Fibroblast of villous mesenchyme (primary cell): ENCODE data around the gene THOC1. TPM values are rescaled to one million over a fixed set of nuclear protein-coding genes. Genes with fewer than 3 reads are reported as not detected.
A peak's percentile ranks its signal among the peaks of the same experiment; 100 is the strongest.

Experiments
- DNase-seq: peaks from one replicate; pipeline ENCODE4 v3.0.0-alpha.2; 2010; ENCODE audit warnings: low read depth
- H3K4me3 ChIP-seq: 2 replicates; pipeline ENCODE4 v1.5.1; 2011; ENCODE audit warnings: low read depth, mild to moderate bottlenecking, low read length
- CTCF ChIP-seq: IDR thresholded peaks from 2 replicates; pipeline ENCODE4 v1.5.1; 2012; ENCODE audit warnings: low read depth, mild to moderate bottlenecking, low read length; ENCODE audit not compliant: insufficient read depth
- total RNA-seq: library from RNA; depleted of rRNA; stranded (reverse); fragments of >200 nt; gene quantifications from 2 replicates; pipeline ENCODE4 v1.2.3, GENCODE V29; 2012

THOC1 gene
- total RNA-seq, 1 donor = 42.7 TPM

- H3K4me3 ChIP-seq = no peak overlapping the region
- no peak for TF ChIP-seq CTCF
- no peak for DNase-seq
These were observed 76.1 kb downstream of the THOC1 start for GRCh38 chr18:191725-192124.

- no peak overlapping the region for H3K4me3 ChIP-seq
- DNase-seq = no peak
- TF ChIP-seq CTCF = no peak
These were observed 78.6 kb downstream of the THOC1 start for GRCh38 chr18:189254-189653.

GRCh38 chr18:183769-184168, 84.1 kb downstream of the THOC1 start:
- no peak for TF ChIP-seq CTCF
- peak; percentile 41 for DNase-seq

GRCh38 chr18:181711-182110, 86.1 kb downstream of the THOC1 start:
- no peak for DNase-seq
- TF ChIP-seq CTCF = no peak
- no peak overlapping the region for H3K4me3 ChIP-seq

More at GRCh38 chr18:183769-184168, 84.1 kb downstream of the THOC1 start:
- H3K4me3 ChIP-seq = no peak overlapping the region

- no peak overlapping the region for H3K4me3 ChIP-seq
- DNase-seq = no peak
- TF ChIP-seq CTCF = no peak
These were observed 88.3 kb downstream of the THOC1 start for GRCh38 chr18:179499-179898.

GRCh38 chr18:172361-172760, 95.5 kb downstream of the THOC1 start:
- no peak overlapping the region for H3K4me3 ChIP-seq
- no peak for TF ChIP-seq CTCF
- no peak for DNase-seq

Other genes starting within 250 kb of the THOC1 start
- gene TUBB8B, start 218.4 kb downstream of the THOC1 start, total RNA-seq = 0.32 and 0.43 TPM in 2 replicates
- gene USP14, start 109.5 kb downstream of the THOC1 start, total RNA-seq = 21.6 and 27.6 TPM in 2 replicates
- gene COLEC12, start 232.7 kb upstream of the THOC1 start, total RNA-seq = 3.9 and 7.4 TPM in 2 replicates